Measurements from ENCODE around the gene SERPINA3.
"Not testable (repeated sequence)": the region's sequence is repeated elsewhere in the genome, so short reads cannot be mapped to it uniquely, and the experiment has no call there.

SERPINA3 gene

DNA sequence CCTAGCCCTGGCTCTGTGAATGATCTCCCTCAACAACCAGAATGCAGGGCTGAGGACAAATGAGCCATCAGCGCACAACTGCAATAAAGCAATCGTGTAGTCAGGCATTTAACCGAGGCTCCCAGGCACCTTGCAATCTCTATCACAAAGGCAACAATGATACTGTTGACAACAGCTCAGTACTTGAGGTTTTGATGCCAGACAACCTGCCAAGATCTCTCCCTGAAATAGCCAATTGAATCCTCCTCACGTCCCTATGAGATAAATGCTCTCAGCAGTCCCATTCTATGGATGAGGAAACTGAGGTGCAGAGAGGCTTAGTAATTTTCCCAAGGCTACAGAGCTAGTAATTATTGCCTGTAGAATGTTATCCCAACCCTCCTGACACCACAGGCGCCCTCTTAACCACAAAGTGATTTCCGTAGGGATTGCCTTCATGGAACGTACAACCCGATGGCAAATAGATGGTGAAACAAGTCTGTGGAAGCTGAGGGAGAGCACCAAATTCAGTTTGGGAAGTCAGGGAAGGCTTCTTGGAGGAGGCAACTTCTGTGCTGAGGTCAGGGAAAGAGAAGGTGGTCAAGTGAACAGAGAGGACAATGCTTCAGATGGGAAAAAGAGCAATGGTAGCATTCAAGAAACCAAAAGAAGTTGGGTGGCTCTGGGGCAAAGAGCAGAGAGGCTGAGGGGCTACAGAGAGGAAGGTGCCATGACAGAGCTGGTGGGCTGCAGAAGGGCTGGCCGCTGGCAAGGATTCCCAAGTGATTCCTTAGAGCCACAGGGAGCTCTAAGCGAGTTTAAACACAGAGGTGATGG is 12.6 kb downstream of the SERPINA3 start:
- no peak for DNase-seq (ENCODE audit: insufficient read length, low spot score)
- no peak for TF ChIP-seq POLR2A (IDR thresholded peaks at IDR 0.05; ENCODE audit: low read depth, low read length)
- FAIRE-seq = no peak

DNA sequence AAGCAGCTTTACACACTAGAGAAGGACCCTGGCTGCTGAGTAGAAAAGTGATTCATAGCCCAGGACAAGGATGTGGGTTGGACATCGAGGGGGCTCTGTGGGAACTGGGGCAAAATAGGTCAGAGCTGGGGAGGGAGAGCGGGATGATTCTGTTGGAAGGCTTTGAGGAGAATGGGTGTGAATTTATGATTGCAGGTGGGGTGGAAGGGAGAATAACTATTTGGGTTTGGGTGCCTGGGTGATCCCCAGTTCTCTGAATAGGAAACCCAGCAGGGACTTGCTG is 13.1 kb downstream of the SERPINA3 start:
- no peak for TF ChIP-seq POLR2A (IDR thresholded peaks at IDR 0.05; ENCODE audit: low read depth, low read length)
- no peak for DNase-seq (ENCODE audit: insufficient read length, low spot score)
- no peak for FAIRE-seq

DNA sequence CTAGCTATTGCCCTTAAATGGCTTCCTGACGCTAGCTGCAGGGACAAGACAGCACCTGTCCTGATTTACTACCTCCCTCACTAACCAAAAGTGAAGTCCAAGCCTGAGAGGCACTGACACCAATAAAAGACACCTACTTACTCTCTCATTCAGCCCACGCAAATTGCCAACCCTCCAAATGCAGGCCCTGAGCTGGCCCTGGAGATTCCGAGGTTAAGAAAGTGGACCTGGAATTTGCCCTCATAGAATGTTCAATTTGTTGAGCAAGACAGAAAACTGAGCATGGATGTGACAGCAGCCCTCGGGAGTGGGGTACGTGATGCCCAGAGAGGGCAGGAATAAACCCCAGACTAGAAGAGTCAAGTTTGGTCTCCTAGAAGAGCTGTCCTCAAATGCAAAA is 16.4 kb downstream of the SERPINA3 start:
- no peak for DNase-seq (ENCODE audit: insufficient read length, low spot score)
- no peak for FAIRE-seq
- no peak for TF ChIP-seq POLR2A (IDR thresholded peaks at IDR 0.05; ENCODE audit: low read depth, low read length)

DNA sequence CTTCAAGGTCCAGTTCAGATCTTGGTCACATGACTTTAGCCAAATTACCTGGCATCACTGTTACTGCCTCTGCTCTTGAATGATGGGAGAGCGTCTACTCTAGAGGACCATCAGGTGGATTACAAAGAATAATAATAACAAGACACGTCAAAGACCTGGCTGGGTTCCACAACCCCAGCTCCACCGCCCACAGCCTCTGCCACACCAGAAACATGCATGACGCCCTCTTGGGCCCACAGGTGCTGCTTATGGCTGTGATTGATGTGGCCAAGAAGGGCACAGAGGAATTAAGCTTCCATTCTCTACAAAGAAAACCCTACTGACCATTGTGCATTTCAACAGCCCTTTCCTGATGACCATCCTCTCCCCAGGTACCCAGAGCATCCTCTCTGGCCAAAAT is 18.2 kb downstream of the SERPINA3 start:
- no peak for DNase-seq (ENCODE audit: insufficient read length, low spot score)
- no peak for TF ChIP-seq POLR2A (IDR thresholded peaks at IDR 0.05; ENCODE audit: low read depth, low read length)
- FAIRE-seq = no peak

DNA sequence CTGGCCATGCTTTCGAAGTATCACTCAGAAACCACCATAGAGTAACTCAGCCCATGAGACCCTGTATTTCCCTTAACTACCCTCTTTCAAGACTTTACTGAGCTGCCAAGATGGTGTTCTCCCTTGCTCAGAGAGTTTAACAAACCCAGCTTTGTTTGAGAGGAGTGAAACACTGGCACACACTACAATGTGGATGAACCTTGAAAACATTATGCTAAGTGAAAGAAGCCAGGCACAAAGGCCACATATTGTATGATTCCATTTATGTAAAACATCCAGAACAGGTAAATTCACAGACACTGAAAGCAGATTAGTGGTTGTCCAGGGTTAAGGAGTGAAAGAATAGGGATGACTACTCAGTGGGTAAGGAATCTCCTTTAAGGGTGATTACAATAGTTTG is 18.9 kb downstream of the SERPINA3 start:
- no peak for FAIRE-seq
- TF ChIP-seq POLR2A (IDR thresholded peaks at IDR 0.05; ENCODE audit: low read depth, low read length) = no peak

DNA sequence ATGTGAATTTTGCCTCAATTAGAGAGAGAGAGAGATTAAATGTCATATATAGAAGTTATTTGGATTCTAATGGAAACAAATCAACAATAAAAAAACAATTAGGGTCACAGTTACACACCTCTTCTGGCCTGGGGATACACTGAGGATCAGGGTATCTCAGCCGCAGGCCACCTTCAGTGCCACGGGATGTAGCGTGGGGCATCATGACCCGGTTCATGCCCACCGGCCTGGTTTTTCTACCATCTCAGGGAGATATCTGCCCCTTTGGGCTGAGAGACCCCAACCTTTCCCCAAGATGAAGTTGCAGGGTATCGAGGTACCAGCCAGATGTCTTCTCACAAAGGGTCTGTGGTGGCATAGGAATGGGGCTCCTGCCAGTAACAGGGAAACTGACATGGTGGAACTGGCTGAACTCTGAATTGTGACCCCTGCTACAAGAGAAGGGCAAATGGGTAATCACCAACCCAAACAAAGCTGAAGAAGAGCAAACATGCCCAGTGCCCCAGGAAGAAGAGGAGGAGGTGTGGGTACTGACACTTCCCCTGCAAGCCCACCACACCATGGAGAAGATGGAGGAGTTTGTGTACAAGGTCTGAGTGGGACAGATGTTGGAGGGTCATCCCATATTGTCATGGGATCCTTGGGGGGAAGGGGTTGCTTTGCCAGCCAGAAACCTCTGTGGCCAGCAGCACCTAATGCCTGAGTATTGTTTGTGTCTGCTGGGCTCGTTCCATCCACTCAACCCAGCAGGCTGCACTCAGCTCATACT is 19.5 kb downstream of the SERPINA3 start:
- no peak for TF ChIP-seq POLR2A (IDR thresholded peaks at IDR 0.05; ENCODE audit: low read depth, low read length)
- DNase-seq (ENCODE audit: insufficient read length, low spot score) (no peak), FAIRE-seq (no peak)

More for the DNA sequence above, 18.9 kb downstream of the SERPINA3 start:
- no peak for DNase-seq (ENCODE audit: insufficient read length, low spot score)

DNA sequence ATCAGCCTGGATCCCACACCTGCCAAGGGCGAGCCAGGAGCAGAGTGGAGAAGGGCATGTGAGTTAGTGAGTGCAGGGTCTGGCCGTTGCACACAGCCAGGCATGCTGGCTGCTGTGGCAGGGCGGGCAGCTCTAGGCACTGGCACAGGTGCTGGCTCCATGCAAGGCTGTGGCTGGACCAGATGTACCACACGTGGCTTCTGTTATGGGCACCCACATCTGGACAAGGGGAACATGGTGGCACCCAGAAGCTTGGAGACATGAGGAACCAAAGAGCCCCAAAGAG is 20.1 kb downstream of the SERPINA3 start:
- FAIRE-seq (no peak), DNase-seq (ENCODE audit: insufficient read length, low spot score) (no peak)
- TF ChIP-seq POLR2A (IDR thresholded peaks at IDR 0.05; ENCODE audit: low read depth, low read length) = no peak

DNA sequence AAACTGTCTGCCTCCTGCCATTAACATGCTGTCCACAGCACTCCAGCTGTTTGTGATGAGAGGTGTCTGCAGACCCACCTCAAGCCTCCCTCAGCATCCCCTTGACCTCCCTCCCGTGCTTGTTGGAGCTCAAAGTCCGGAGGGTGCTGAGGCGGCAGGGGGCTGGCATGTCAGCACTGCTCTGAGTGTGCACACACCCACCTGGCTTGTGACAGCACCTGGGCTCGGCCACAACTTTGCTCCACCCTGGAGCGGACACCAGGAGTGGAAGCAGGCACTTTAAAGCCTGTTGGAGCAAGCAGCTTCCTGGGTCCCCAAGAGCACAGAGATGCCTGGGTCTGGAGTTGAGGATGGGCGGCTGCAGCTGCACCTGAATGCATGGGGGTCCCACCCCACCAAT is 20.9 kb downstream of the SERPINA3 start:
- no peak for TF ChIP-seq POLR2A (IDR thresholded peaks at IDR 0.05; ENCODE audit: low read depth, low read length)
- no peak for FAIRE-seq
- DNase-seq (ENCODE audit: insufficient read length, low spot score) = no peak

DNA sequence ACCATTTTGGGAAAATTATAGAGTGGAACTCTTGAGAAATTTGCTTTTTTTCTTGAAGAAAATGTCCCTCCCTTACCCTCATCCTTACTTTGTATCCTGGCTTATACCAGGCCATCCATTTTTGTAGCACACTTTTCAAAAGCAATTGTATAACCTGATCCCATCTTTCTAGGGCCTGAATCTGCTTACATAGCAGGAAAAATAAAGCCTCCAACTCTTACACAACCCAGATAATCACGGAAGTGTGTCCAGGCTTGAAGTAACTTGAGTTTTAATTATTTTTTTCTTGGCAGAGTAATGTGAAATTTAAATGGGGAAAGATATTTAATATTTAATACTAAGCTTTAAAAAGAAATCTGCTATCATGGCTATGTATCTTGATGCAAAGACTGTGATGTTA is 23.0 kb downstream of the SERPINA3 start:
- FAIRE-seq (no peak), DNase-seq (ENCODE audit: insufficient read length, low spot score) (no peak)
- no peak for TF ChIP-seq POLR2A (IDR thresholded peaks at IDR 0.05; ENCODE audit: low read depth, low read length)

DNA sequence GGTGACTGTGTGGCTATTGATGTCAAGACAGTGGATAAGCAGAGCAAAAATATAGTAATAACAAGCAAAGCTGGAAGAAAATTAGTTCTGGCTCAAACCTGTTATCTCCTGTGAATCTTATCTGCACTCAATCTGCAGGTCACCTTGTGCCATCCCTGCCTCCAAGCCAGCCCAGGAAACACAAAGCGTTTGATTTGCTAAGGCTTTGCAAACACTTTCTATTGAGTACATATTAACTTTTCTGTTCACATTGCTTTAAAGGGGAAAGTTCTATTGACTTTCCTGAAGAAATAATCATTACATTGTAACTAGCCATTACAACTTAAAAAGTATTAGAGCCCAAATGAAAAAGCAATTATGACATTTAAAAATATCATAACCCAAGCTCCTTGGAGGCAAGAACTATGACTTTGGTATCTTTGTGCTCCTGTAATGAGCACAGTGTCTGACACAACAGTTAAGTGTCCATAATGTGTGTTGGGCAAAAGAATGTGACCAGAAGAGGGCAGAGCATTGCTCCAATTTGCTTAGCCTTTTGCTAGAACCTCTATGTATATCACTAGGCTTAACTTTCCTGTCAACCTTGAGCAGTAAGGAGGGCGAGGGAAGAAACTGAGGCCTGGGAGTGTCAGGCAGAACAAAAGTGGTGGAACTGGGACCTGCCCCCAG is 24.7 kb downstream of the SERPINA3 start:
- FAIRE-seq (no peak), DNase-seq (ENCODE audit: insufficient read length, low spot score) (no peak)
- TF ChIP-seq POLR2A (IDR thresholded peaks at IDR 0.05; ENCODE audit: low read depth, low read length) = no peak

DNA sequence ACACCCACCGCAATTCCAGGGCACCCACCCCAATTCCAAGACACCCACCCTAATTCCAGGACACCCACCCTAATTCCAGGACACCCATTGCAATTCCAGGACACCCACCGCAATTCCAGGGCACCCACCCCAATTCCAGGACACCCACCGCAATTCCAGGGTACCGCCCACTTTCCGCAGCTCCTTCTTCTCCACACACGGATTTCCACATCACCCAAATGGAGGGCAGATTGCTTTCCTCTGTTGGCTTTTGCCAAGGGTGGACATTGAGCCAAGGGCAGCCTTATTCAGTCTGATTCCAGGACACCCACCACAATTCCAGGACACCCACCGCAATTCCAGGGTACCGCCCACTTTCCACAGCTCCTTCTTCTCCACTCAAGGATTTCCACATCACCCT is 25.6 kb downstream of the SERPINA3 start:
- DNase-seq (ENCODE audit: insufficient read length, low spot score); FAIRE-seq: not testable (repeated sequence)

DNA sequence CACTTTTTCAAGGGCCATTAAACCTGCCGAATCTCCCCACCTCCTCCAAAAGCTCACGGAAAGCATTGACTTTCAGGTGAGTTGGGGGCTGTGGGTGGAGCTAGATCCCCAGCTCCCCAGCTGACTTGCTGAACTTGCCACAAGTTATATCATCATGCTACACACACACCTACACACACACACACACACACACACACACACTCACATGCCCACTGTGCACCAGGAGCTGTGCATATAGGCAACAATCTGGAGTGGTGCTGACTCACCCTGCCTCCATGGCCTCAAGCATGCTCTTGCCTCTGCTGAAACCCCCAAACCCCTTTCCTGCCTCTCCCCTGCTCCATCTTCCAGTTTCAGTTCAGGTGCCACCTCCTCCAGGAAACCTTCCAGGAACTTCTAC is 26.1 kb downstream of the SERPINA3 start:
- DNase-seq (ENCODE audit: insufficient read length, low spot score) = no peak
- FAIRE-seq = no peak
- no peak for TF ChIP-seq POLR2A (IDR thresholded peaks at IDR 0.05; ENCODE audit: low read depth, low read length)

DNA sequence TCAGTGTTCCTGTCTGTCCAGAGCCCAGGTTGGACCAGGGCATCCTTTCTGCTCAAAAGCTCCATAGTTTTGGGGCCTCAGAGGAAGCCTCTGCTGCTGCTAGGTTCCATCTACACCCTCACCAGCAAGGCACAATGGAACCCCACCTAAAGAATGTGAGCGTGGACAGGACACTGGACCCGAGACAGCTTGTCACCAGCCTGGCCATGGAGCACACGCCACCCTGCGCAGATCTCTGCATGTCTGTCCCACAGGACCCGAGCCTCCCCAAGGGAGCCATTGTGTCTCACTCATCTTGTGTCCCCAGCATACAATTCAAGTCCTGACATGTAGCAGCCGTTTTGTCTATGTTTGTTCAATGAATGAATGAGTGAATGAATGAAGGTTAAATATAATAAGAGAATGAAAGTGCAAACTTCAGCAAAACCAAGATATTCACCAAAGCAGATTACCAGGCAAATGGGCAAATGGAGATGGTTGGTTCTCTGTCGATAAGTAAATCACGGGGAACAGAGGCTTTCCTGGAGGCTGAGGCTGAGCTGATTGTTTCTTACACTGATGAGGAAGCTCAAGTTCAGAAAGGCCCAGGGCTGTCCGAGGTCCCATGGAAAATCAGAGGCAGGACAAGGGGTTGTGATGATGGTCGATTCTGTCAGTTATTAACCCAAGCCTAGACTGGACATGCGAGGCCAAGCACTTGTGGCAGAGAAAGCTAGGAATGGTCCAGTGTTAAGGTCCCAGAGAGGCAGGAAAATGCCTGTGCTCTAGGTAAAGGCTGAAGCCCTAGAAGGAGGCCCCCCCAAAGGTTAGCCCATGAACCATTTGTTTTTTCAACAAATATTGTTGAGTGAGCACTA is 27.0 kb downstream of the SERPINA3 start:
- TF ChIP-seq POLR2A (IDR thresholded peaks at IDR 0.05; ENCODE audit: low read depth, low read length) = no peak
- FAIRE-seq = no peak
- no peak for DNase-seq (ENCODE audit: insufficient read length, low spot score)

Data from H54 (cell line).